GM19099 (cell line): ENCODE measurements around the gene ROS1.

Experiments used
- POLR2A ChIP-seq: IDR thresholded peaks from 3 replicates; pipeline ENCODE4 v1.6.1; 2011; ENCODE audit warnings: low read depth; ENCODE audit not compliant: insufficient read length; ENCODE audit errors: extremely low read depth

The ROS1 gene

GRCh38 chr6:117425431-117426153, at the start of gene ROS1:
Gene ROS1 (minus strand): TSS chr6:117425942. CDS start chr6:117425656, 286 bp downstream.
- no peak for TF ChIP-seq POLR2A

- TF ChIP-seq POLR2A: no peak
Observed at GRCh38 chr6:117473401-117473800, 47.7 kb upstream of the ROS1 start.

DNA sequence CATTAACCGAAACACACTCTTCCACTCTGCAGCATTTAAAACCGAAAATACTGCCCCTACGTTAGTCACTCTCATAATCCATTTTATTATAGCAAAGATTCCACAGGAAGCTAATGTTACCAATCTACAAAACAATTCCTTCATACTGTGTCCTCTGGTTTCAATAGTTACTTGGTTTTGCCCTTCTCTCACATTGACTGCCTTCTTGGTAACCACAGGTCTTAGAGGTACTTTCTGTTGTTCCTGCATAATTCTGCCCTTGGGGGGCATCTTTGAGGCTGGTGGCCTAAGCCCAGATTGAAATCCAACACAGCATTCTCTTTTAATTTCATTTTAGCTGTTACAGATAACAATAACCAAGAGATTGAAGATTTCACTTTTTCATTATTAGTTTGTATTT, 46.9 kb upstream of the ROS1 start:
- no peak for TF ChIP-seq POLR2A

DNA sequence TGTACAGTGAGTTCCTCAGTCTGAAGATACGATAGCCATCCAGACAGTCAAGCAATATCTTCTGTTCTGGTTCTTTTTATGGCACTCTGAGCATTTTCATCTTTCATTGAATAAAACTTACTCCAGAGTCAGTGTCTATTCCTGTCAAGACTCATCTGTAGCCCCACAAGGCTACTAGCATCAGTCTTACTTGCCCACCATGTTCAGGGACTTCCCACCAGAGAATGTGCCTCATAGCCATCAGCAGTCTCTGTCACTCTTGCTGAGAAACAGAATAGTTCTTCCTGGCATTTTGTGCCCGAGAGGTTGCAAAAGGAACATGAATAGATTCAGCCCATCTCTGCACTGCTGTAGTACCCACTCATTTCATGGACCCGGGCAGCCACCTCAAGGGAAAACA, 44.0 kb upstream of the ROS1 start:
- TF ChIP-seq POLR2A: no peak

DNA sequence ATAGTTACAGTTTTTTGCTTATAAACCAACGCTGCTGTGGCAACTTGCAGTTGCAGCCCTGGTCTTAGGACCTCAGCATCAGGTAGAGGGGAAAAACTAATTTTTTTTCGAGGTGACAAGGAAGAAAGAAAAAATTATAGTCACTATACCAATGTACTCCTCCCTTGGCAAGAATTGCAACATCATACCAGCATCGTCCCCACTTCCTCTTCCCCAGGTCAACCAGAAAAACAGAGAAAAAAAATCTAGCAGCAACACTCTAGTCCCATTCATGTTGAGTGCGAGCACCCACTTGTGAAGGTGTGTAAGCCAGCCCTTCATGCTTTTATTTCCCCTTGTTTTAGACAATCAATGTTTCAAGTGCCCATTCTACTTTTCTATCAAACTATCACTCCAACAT, 43.6 kb upstream of the ROS1 start:
- TF ChIP-seq POLR2A: no peak

DNA sequence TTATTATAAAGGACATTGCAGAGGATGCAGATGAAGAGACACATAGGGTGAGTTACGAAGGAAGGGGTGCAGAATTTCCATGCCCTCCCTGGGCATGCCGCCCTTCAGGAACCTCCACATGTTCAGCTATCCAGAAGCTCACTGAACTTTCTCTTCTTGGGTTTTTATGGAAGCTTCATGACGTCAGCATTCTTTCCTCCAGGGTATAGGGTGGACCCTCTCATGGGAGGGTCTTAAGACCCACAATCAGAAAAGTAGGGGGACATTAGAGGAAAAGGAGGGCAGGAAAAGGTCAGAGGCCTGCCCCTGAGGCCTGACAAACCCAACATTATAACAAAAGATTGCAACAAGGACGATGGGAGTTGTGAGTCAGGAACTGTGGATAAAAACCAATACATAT, 42.1 kb upstream of the ROS1 start:
- no peak for TF ChIP-seq POLR2A

- TF ChIP-seq POLR2A: no peak
Observed at GRCh38 chr6:117465691-117466090, 39.9 kb upstream of the ROS1 start.

DNA sequence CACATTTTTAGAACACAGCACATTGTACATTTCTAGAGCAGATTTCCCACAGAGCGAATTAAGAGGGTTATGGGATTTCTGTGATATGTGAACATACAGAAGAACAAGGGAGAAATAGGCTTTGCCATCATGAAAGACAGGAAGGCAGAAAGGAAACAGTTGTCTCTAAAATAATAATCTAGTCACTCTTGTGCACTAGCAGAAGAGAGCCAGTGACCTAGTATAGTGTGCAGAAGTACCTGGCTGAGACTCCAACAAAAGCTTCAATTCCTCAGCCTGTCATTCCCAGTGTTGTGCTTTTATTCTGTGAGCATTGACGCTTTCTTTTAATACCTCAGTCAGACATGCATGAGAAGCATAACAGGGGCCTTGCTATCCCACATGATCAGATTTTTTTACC, 39.0 kb upstream of the ROS1 start:
- no peak for TF ChIP-seq POLR2A

GRCh38 chr6:117463762-117464665, 38.3 kb upstream of the ROS1 start:
- no peak for TF ChIP-seq POLR2A

- no peak for TF ChIP-seq POLR2A
Observed at GRCh38 chr6:117459204-117459944, 33.6 kb upstream of the ROS1 start.

DNA sequence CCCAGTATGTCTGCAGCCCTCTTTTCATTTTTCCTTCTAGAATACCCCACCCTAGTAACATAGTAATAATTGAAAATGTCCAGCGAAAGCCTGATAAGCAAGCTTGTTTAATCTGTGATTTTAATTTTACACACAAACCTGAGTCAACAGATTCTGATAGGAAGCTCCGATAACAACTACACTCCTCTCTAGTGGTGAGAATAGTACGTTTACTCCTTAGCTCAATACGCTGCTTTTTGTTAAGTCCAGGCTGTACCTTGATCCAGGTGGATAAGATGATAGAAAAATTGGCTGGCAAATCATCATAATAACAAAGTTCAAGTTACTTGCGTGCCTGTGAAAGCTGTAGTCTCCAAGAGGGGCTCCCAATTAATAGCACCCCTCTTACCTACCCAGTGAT, 31.3 kb upstream of the ROS1 start:
- no peak for TF ChIP-seq POLR2A

DNA sequence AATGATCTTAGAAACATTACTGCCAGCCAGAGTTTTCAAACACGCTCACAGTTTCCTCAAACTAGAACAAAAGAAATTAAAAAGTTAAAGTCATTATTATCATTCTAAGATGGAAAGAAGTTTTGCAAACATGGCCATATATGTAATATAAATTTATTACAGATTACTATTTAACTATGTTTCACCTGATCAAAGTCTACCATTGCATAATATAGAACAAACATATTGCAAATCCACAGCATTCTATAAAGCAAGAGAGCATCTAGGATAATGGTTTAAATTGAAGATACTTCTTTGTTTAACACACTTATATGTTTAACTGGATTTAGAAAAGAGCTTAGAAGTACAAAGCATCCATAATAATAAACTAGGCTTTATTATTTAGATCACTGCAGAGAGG, 30.5 kb upstream of the ROS1 start:
- no peak for TF ChIP-seq POLR2A

GRCh38 chr6:117451671-117452070, 25.9 kb upstream of the ROS1 start:
- TF ChIP-seq POLR2A: no peak

- no peak for TF ChIP-seq POLR2A
Observed at GRCh38 chr6:117449549-117450439, 24.1 kb upstream of the ROS1 start.
